Body of pancreas (tissue), 4 donors: ENCODE data around the gene TNNT1.

Experiments
- POLR2A ChIP-seq, 3 donors: fragments of 450-650 bp; IDR thresholded peaks; one replicate each; pipeline ENCODE4 v1.6.1; 2016; ENCODE audit warnings: antibody characterized with exemption in 3 of 3, mild to moderate bottlenecking in 2 of 3
- TF ChIP-seq, protein P1 (sequence below), 7 experiments: fragments of 450-650 bp in 4 of 7; fragments of 200-600 bp in 3 of 7; sonication (generic) in 3 of 7; IDR thresholded peaks; one replicate each; pipeline ENCODE4 v1.5.1; 2016 to 2019; ENCODE audit warnings: antibody characterized with exemption in 7 of 7

DNA sequence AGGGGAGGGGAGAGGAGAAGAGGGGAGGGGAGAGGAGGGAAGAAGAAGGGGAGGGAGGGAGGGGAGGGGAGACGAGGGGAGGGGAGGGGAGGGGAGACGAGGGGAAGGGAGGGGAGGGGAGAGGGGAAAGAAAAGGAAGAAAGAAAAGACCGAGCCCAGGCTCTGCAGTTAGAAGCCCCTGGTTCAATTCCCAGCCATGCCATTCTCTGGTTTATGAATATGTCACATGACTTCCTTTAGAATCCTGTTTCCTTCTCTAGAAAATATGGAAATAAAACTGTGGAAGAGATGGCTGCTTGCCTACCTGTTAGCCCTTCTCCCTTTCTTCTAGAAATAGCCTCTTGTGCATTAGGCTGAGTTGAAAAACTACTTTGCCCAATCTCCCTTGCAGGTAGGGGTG lies 14.3 kb downstream of the TNNT1 start:
- TF ChIP-seq, protein P1, sequence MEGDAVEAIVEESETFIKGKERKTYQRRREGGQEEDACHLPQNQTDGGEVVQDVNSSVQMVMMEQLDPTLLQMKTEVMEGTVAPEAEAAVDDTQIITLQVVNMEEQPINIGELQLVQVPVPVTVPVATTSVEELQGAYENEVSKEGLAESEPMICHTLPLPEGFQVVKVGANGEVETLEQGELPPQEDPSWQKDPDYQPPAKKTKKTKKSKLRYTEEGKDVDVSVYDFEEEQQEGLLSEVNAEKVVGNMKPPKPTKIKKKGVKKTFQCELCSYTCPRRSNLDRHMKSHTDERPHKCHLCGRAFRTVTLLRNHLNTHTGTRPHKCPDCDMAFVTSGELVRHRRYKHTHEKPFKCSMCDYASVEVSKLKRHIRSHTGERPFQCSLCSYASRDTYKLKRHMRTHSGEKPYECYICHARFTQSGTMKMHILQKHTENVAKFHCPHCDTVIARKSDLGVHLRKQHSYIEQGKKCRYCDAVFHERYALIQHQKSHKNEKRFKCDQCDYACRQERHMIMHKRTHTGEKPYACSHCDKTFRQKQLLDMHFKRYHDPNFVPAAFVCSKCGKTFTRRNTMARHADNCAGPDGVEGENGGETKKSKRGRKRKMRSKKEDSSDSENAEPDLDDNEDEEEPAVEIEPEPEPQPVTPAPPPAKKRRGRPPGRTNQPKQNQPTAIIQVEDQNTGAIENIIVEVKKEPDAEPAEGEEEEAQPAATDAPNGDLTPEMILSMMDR (IDR thresholded peaks at IDR 0.05) = no peak
- no peak for TF ChIP-seq POLR2A (IDR thresholded peaks at IDR 0.05)
